Islet of Langerhans (tissue), 1 donor: ENCODE results near the gene MICB.
"Not testable (repeated sequence)": the region's sequence is repeated elsewhere in the genome, so short reads cannot be mapped to it uniquely, and the experiment has no call there.

Source experiments
- FAIRE-seq: peaks from one replicate; lab custom pipeline; 2011; peaks lifted over from hg19 to GRCh38; lab: Jason Lieb, UNC

MICB gene

DNA sequence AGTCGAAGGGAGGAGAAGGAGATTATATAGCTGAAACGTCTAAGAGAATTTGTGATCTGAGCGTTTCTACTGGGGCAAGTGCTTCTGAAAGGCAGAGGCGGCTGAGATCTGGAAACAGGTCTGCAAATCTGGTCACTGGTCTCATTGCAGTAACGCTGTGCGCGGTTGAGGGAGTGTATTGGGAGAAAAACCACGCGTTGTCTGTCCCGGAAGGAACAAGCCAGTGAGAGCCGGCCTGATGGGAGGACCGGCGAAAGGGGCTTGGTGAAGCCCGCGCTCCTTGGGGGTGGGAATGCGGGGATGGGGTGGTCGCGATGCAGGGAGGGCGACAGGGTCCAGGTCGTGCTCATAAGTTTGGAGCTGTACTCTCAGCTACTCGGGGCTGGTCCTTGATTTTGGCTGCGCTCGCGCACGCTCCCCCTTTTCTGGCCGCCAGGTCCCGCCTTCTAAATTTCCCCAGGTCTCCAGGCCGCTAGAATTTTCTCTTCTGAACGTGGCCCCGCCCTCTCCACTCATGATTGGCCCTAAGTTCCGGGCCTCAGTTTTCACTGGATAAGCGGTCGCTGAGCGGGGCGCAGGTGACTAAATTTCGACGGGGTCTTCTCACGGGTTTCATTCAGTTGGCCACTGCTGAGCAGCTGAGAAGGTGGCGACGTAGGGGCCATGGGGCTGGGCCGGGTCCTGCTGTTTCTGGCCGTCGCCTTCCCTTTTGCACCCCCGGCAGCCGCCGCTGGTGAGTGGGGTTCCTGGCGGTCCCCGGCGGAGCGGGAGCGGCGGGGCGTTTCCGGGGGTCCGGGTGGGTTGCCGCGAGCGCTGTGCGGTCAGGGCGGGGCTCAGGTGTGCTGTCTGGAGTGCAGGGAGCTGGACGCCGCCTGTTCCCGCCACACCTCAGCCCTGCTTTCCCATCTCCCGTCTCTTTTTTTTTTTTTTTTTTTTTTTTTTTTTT lies at the start of gene MICB:
Gene MICB, plus strand, starts transcription at position 615 of the 946 bp plus-strand sequence. Its CDS starts 49 bp downstream, at position 664.
- no peak for FAIRE-seq

DNA sequence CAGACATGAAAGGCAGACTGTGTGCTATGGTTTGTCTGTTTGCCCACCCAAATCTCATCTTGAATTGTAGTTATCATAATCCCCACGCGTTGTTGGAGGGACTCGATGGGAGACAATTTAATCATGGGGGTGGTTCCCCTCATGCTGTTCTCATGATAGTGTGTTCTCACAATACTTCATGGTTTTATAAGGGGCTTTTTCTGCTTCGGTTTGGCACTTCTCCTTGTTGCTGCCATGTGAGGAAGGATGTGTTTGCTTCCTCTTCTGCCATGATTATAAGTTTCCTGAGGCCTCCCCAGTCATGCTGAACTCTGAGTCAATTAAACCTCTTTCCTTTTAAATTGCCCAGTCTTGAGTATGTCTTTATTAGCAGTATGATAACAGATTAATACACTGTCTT lies 47.2 kb upstream of the MICB start:
- no peak for FAIRE-seq

DNA sequence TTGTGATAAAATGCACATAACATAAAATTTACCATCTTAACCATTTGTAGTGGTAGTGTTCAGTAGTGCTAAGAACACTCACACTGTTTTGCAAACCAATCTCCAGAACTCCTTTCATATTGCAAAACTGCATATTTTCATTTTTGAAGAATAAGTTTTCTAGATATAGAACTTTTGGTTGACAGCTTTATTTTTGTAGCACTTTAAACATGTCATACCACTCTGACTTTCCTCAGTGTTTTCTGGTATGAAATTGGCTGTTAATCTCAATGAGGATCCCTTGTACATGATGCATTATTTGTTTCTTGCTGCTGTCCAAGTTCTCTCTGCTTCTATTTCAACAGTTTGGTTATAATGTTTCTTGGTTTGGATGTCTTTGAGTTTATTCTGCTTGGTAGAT lies 45.1 kb upstream of the MICB start:
- FAIRE-seq: no peak

DNA sequence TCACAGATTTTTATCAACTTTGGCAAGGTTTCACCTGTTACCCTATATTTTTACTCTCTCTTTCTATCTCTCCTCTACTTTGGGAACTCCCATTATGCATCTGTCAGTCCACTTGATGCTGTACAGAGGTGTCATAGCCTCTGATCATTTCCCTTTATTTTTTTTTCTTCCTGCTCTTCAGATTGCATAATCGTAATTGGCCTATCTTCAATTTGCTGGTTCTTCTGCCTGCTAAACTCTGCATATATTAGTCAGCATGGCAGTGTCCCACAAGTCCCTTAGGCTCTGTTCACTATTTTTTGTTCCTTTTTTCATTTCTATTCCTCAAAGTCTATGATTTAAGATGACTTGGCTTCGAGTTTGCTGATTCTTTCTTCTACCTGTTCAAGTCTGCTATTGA lies 44.7 kb upstream of the MICB start:
- FAIRE-seq: no peak

DNA sequence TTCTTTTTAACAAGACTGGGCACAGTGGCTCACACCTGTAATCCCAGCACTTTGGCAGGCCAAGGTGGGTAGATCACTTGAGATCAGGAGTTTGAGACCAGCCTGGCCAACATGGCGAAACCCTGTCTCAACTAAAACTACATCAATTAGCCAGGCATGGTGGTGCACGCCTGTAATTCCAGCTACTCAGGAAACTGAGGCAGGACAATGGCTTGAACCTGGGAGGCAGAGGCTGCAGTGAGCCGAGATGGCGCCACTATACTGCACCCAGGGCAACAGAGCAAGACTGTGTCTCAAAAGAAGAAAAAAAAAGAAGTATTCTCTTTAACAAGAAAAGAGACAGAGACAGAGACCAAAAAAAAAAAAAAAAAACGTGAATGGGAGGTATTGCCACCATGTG lies 38.1 kb upstream of the MICB start:
- not testable (repeated sequence) for FAIRE-seq

DNA sequence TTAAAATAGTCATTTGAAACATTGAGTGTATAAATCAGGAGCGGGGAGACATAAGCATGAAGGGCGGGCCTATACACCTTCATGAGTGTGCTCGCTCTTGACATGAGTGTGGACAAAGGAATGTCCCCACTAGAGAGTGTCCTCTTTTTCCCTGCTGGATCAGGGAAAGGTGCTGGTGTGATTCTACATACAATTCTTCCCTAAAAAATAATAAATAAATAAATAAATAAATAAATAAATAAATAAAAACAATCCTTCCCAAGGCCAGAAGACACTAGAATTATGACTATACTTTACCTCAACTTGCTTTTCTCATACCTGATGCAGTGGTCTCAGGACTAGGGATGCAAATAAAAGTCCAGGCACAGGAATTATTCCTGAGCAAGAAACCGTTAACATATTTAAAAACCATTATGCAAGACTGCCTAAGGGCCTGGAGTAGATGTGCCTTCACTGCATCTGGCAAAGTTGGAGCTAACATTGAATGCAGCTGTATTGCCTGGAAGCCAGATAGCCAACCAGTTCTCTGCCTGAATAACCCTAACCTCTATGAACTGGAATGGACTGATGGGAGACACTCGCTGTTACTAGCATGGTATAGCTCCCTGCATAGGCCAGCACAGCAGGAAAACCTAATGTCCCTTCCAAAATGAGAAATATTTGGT lies 37.5 kb upstream of the MICB start:
- FAIRE-seq: no peak

DNA sequence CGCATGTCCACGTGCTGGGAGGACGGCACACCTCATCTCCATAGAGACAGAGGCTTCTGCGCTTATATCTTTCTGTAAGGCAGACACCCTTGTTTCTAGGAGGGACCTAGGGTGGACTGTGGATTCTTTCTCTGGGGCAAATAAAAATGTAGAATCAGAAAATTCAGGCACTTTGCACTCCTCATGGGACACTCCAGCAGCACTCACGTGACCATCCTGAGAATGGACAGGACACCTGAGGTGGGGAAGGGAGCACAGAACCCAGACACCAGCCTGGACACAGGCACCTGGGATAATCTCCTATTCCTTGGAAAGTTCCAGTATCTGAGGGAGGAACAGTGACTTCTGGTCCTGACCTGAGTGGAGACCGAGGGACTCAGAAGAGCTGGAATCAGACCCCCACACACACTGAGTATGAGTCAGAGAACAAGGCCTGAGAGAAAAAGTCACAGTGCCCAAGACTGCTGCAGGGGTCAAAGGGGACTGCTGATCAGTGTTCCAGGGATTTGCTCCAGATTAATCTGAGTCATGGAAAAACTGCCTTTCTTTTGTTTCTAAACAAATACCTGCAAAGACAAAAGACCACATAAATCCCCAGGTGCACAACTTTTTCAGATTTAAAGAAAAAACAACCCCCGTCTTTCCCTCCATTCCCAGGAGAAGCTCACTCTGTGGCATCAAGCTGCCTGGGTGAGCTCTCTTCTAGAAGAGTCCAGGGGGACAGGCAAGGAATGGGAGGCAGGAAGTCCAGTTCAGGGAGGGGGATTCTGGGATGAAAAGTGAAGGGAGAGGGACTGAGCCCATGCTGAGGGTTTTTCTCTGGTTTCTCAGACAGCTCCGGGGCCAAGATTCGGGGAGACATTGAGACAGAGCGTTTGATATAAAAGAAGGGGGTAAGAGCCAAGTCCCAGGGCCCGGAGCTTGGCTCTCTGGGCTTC lies 35.6 kb upstream of the MICB start:
- no peak for FAIRE-seq

DNA sequence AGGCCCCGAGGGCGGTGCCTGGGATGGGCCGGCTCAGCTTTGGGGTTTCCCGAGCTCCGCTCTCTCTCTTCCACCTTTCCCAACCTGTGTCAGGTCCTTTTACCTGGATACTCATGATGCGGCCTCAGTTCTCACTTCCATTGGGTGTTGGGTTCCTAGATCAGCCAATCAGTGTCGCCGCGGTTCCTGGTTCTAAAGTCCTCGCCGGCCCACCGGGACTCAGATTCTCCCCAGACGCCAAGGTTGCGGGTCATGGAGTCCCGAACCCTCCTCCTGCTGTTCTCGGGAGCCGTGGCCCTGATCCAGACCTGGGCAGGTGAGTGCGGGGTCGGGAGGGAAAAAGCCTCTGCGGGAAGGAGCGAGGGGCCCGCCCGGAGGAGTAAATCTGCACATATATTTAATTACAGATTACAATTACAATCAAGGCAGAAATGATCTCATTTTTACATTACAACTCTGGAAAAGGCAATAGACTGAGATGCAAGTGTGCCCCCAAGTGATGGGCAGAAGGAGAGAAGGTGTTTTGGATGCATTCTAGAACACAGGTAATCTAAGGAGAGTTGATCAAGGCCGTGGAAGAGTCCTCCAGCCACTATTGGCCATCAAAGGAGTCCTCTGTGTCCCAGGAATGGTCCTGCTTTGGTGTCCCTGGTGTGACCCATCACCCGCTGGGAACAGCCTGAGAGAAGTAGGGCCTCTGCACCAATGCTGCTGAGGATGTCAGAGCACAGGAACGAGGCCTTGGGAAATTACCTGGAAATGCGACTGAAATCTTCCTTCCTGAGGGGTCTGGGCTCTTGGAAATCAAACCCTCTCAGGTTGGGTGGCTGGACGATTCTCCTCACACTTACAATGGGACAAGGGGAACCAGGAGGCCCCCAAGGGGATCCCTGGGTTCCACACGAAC lies 34.7 kb upstream of the MICB start:
- peak; percentile 68 for FAIRE-seq

DNA sequence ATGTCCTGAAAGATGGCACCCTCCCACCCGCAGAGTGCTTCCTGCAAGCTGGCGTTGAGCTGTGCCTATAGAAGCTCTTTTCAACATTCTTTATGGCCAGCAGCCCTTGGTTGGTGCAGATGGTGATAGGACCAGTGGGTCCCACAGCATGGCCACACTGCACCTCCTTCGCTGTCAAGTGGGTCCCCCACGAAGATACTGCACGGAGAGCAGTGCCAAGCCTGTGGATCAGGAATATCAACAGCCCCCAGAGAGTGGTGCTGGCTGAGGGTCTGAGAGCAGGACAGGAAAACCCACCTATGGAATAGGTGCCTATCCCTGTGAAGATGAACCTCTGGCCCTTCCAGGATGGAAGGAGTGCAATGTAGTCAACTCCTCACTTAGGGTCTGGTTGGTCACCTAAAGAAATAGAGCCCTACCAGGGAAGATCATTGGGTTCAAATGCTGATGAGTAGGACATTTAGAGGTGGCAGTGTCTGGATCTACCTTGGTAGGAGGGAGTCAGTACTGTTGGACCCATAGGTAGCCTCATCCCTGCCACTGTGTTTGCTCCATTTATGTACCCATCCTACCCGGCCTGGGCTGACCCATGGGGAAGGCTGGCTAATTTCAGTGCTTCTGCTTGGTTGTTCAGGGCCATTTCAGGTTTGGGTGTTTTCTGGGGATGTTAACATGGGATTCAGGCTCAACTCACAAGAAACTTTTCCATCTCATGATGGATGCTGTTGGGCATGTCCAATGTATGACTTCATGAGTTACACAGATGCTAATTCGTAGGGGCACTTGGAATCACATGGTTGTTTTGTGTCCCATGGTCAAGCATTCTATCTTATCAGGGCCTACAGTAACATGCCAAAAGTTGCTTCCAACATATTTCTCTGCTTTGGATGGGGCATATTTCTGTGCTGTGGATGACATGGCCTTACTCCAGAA lies 33.4 kb upstream of the MICB start:
- no peak for FAIRE-seq

DNA sequence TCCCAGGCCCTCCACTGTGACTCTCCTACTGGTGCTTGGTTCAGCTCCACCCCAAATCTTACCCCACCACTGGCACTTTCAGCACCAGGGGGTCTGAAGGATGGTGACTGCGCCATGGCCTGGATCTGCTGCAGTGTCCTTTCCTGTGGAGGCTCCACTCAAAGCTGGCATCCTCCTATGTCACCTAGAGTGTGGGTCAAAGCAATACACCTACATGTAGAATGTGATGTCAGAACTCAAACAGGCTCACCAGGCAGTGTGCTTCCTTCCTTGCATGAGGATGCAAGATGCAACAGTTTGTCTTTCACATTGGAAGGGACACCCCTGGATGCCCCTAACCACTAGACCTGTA lies 32.8 kb upstream of the MICB start:
- FAIRE-seq: no peak

DNA sequence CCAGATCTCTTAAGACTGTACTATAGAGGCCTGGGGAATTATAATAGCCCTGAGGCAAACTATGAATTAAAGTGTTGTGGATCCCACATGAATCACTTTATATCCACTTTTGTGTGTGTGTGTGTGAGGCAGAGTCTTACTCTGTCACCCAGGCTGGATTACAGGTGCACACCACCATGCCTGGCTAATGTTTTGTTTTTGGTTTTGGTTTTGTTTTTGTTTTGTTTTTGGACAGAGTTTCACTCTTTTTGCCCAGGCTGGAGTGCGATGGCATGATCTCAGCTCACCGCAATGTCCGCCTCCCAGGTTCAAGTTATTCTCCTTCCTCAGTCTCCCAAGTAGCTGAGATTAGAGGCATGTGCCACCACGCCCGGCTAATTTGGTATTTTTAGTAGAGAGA lies 32.2 kb upstream of the MICB start:
- no peak for FAIRE-seq

DNA sequence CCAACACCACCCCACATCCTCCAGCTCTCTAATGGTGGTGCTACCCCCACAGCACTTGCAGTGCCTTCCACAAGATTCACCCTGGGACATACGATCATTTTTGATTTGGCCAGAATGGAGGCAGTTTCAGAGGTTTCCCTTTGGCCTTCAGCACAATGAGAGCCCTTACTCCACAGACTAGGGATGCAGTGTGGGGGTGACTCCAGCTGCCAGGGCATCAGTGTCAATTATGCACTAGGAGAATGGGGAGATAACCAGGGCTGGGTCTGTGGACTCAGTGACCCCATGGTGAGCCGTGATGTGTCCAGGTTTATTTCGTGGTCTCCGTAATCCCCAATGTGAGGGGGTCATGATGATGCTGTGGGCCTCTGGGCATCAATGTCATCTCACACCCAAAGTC lies 31.5 kb upstream of the MICB start:
- FAIRE-seq: no peak

DNA sequence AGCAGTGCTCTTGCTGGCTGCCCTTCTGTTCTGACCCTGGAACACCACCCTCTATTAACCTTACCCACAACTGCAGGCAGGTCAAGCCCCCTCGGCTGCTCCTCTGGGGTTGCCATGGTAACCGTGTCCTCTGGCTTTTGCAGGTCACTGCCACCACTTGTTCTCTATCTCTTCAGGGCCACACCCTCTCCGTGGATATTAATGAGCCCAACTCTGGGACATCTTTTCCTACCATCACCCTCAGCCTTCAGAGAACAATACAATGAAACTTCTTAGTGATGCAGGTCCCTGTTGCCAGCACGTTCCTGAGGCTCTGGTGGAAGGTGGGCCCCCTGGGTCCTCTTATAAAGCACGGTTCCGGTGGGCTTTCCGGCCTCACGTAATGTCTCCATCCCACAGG lies 30.8 kb upstream of the MICB start:
- FAIRE-seq: no peak

DNA sequence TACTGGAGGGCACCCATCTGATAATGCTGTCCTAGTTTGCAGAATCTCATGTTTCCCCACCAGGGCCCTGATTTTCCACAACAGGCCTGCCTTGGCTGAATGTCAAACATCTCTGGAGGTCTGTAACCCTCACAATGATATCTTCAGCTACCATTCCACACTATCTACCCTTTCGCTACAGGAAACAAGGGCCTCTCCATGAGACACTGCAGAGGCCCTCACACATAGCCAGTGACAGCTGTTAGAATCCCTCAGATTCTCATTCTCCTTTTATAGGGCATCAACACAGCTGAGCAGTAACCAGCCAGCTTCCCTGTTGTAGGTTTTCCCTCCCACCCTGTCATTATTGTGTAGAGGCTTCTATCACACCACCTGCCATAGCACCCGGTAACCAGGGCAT lies 29.6 kb upstream of the MICB start:
- FAIRE-seq: no peak

DNA sequence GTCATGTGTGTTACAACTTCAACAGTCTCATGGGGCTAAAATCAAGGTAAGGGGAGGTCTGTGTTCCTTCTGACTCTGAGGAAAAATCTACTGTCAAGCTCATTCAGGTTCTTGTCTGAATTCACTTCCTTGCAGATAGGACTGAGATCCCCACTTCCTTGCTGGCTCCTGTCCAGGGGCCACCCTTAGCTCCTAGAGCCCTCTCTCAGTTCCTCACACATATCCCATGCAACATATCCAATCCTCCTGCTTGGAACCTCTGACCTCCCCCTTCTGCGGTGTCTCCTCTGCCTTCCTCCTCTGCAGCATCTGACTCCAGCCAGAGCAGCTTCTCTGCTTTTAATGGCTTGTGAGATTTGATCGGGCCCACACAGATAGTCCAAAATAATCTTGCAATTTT lies 27.1 kb upstream of the MICB start:
- FAIRE-seq: no peak

DNA sequence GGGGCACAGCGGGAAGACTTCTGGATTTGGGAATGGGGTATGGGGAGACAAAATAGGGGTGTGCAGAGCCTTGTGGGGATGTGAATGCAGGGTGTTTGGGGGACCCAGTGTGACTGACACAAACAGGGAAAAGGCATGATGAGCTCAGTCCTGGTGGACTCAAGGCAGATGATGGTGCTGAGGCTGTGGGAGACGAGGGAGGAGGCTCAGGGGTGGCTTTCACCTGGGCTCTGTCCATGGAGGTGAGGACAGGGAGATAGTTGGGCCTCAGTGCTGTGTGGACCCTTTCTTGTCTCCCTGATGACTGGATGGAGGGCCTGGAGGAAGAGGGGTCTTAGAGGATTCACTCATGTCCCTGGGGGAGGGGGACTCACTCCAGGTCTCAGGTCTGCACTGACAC lies 26.2 kb upstream of the MICB start:
- FAIRE-seq: no peak

DNA sequence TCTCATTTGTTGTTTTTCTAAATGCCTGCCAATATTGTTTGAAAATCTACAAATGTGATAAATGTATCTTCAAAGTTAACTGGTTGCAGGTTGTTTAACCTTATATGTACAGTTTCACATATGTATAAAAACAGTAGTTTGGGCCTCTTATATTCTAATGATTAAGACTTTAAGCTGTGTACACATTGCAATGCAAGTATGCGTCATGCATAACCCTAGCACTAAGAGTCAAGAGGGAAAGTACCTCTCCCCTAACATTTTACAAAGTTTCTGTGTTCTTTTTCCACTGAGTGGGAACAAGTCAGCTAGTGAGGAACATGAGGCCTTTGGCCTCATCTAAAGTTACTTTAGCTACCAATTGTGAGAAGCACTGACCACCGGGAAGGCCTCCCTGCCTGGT lies 25.7 kb upstream of the MICB start:
- FAIRE-seq: no peak

DNA sequence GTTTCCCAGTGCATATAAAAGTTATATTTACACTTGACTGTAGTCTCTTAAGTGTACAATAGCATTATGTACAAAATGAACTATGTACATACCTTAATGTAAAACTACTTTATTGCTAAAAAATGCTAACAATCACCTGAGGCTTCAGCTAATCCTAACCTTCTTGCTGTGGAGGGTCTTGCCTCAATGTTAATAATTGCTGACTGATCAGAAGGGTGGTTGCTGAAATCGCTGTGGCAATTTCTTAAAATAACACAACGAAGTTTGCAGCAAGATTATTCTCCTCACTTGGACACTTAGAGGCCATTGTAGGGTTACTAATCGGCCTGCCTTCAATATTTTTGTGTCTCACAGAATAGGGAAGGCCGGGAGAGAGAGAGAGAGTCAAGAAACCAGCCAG lies 24.7 kb upstream of the MICB start:
- no peak for FAIRE-seq

DNA sequence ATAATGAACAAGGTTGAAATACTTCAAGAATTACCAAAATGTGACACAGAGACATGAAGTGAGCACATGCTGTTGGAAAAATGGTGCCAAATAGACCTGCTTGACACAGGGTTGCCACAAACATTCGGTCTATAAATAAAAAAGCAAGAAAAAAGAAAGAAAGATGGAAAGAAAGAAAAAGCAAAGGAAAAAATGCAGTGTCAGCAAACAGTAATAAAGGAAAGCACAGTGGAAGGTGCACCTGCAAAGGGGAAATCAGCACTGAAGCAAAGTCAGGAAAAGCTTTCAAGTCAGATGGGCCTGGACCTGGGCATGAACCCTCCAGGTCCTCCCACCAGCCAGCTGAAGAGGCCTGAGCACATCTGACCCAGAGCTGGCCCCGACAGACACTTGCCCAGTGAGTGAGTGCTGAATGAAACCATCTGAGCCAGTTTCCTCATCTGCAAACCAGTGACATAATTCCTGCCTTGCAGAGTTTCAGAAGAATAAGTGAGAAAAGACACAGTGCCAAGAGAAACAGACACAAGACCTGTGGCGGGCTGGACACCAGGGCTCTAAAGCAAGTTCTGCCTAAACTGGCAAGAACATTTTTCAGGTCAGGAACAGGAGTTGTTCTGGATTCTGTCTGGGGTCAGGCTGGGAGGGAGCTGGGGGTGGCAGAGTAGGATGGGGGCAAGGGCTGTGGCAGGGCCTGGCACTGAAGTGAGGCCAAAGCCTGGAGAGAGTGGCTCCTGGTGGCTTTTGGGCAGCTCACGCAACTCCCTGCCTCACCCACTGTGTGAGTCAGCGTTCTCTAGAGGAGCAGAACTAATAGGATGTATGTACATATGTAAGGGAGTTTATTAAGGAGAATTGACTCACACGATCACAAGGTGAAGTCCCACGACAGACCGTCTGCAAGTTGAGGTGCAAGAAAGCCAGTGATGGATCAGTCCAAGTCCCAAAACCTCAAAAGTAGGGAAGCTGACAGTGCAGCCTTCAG lies 23.9 kb upstream of the MICB start:
- no peak for FAIRE-seq
